ENCODE data around the gene CCDC88C.
"Not testable (repeated sequence)": the region's sequence is repeated elsewhere in the genome, so short reads cannot be mapped to it uniquely, and the experiment has no call there.

CCDC88C gene

DNA sequence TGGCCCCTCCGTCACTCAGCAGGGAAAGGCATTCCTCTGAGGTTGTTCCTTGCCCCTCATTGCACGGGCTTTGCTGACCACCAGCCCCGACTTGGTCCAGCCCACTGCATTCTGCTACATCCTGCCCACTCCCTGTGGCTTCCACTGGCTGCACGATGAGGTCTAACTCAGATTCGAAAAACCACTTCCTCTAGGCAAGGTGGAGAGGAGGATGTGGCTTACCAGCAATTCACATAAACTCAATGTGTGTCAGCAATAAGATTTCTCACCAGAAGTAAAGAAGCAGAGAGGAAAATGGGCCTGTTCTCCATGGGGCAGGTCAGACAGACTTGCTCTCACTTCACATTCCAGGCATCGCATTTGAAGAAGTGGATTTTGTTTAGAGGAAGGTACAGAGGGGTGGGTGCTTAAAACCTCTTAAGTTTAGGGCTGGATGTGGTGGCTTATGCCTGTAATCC is 187.8 kb downstream of the CCDC88C start:
- TF ChIP-seq, protein P1, sequence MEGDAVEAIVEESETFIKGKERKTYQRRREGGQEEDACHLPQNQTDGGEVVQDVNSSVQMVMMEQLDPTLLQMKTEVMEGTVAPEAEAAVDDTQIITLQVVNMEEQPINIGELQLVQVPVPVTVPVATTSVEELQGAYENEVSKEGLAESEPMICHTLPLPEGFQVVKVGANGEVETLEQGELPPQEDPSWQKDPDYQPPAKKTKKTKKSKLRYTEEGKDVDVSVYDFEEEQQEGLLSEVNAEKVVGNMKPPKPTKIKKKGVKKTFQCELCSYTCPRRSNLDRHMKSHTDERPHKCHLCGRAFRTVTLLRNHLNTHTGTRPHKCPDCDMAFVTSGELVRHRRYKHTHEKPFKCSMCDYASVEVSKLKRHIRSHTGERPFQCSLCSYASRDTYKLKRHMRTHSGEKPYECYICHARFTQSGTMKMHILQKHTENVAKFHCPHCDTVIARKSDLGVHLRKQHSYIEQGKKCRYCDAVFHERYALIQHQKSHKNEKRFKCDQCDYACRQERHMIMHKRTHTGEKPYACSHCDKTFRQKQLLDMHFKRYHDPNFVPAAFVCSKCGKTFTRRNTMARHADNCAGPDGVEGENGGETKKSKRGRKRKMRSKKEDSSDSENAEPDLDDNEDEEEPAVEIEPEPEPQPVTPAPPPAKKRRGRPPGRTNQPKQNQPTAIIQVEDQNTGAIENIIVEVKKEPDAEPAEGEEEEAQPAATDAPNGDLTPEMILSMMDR (IDR thresholded peaks at IDR 0.05) = no peak
- no peak for TF ChIP-seq ZFX (IDR thresholded peaks at IDR 0.05; ENCODE audit: borderline replicate concordance)
- no peak overlapping the region for H3K27ac ChIP-seq

DNA sequence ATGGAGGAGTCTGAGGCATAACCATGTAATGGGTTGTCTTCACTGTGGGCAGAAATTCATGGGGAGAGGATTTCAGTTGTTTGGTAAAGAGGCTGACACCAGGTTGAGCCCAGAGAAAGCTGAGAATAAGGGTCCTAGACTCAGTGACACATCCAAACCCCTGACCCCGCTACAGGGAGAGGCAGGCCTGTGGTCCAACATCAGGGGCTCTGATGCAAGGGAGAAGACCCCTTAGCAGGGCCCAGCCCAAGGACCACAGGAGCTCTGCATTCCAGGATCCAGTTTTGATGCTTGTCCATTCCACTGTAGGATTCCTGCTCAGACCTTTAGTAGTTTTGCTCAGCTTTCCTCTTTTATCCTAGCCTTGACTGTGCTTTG is 188.6 kb downstream of the CCDC88C start:
- no peak for TF ChIP-seq ZFX (IDR thresholded peaks at IDR 0.05; ENCODE audit: borderline replicate concordance)
- TF ChIP-seq, protein P1 (IDR thresholded peaks at IDR 0.05) = no peak
- H3K27ac ChIP-seq = no peak overlapping the region

DNA sequence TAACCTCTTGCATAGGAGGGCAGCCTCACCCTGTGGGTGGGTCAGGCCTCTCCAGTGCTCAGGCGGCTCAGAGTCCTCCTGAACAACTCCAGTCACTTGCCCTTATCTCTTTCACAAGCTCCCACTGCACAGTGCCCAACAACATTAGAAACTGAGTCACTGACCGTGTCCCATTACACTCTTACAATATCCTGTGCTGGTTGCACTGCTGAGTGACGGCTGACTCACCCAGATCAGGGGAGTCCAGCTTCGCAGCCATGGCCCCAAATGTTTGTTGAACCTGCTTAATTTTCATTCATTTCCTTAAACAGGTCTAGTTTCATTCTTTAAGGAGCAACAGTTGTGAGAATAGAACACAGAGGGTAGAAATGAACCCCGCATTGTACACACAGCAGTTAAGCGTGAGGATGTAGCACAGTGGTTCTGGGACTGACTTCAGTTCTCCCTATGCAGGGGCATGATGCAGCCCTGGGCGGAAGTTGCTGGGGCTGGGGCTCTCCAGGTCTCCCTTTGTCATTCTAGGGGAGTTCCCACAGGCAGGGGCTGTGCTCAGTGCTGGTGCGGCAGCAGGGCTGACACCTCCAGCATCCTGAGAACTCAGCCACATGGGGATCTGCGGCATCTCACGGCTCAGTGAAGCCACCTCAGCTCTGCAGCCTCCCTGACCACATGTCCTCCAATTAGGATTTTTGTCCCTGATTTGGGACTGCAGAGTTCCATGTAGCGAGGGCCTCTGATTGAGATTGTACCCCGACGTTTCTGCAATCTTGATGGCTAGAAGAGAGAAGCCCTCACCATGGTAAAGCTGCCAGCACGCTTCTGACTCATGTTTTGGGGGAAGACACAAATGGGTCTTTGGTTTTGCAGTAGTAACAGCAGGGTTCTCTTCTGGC is 189.3 kb downstream of the CCDC88C start:
- TF ChIP-seq, protein P1 (IDR thresholded peaks at IDR 0.05) = no peak
- TF ChIP-seq ZFX (IDR thresholded peaks at IDR 0.05; ENCODE audit: borderline replicate concordance) = no peak
- H3K27ac ChIP-seq = no peak overlapping the region

DNA sequence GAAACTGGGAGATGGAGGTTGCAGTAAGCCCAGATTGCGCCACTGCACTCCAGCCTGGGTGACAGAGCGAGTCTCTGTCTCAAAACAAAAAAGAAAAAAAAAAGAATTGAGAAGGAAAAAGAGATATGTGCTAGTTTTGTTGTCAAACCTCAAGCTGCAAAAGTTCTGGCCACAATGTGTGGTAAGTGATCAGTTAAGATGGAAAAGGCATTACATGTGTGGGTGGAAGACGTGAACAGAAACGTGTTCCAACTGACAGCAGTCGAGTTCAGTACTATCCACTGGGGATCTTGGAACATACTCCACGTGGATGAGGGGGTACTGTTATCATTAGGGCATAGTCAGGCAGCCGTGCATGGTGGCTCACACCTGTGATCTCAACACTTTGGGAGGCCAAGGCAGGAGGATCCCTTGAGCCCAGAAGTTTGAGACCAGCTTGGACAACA is 190.4 kb downstream of the CCDC88C start:
- TF ChIP-seq ZFX (IDR thresholded peaks at IDR 0.05; ENCODE audit: borderline replicate concordance) = no peak
- TF ChIP-seq, protein P1 (IDR thresholded peaks at IDR 0.05) = no peak
- no peak overlapping the region for H3K27ac ChIP-seq

DNA sequence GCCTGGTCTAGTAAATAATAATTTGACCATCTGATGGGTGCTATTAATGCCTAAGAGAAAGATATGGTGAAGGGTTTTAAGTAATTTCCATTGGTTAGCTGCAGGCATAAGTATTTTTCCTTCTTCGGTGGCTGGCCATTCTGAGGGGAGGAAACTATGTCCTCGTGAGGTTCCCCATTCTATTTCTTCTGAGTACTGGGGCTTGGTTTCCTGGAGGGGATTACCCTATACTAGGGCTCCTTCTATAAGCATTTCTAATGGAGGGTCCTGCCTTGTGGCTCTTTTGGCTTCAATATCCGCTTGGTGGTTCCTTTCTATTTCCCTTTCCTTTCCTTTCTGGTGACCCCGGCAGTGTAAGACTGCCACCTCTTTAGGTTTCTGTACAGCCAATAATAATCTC is 191.3 kb downstream of the CCDC88C start:
- H3K27ac ChIP-seq = not testable (repeated sequence)

DNA sequence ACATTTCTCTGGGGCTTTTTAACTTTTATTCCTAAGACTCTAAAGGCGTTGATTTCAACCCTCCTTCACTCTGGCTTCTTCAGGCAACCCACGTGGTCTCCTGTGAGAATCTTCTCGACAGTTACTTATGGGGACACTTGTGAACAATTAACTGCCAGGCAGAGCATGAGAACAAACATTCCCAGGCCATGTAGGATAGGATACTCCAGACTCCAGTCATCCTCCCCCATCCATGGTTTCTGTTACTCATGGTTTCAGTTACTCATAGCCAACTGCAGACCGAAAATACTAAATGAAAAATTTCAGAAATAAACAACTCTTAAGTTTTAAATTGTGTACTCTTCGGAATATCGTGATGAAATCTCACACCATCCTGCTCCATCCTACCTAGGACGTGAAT is 192.6 kb downstream of the CCDC88C start:
- TF ChIP-seq, protein P1 (IDR thresholded peaks at IDR 0.05) = no peak
- TF ChIP-seq ZFX (IDR thresholded peaks at IDR 0.05; ENCODE audit: borderline replicate concordance) = no peak
- no peak overlapping the region for H3K27ac ChIP-seq

DNA sequence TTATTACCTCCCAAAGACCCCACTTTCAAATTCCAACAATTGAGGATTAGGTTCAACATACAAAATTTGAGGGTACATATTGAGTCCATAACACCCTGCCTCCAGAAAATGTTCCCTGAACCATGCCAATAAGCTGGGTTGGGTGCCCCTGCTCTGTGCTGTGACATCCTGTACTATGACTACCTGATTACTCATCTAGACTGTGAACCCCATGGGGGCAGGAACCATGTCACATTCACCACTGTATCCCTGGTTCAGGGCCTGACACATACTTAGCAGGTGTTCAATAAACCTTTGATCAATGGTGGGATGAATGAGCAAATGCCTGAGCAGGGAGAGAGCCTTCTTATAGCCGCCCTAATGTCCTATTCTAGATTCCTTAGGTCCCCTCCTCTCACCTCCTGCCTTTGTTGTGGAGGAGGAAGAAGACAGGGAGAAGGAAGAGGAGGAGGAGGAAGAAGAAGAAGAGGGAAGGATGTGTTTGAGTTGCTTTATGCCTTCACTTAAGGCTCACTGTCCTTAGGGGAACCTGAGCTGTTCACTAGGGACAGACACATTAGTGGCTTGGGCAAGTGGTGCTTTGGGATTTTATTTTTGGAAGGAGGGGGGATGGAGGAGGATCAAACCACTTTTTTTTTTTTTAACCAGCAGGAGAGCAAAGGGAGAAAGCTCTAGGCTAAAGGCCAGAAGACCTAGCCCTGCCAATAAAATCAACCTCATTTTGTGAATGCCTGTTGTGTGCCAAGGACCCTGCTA is 194.4 kb downstream of the CCDC88C start:
- TF ChIP-seq, protein P1 (IDR thresholded peaks at IDR 0.05) = no peak
- TF ChIP-seq ZFX (IDR thresholded peaks at IDR 0.05; ENCODE audit: borderline replicate concordance) = no peak
- no peak overlapping the region for H3K27ac ChIP-seq

All from 22Rv1 (cell line).